ENCODE data around the gene PAAF1.
"Not testable (repeated sequence)": the region's sequence is repeated elsewhere in the genome, so short reads cannot be mapped to it uniquely, and the experiment has no call there.

PAAF1 gene

DNA sequence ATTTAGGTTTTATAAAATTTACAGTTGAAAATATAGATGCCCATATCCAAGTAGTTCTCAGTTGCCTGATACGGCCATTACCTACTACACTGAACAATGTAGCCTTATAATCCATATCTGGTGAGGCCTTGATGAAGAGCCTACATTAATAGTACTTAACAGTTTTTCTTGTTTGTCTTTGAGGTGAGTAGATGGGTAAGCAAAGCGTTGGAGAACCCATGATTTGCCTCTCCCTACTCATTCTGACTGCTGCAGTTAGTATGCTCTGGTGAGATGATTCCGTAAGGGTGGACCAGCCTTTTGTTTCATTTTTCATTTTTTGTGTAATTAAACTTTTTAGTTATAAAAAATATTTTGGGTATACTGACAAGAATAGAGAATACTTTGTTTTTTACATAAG is 11.4 kb downstream of the PAAF1 start:
- DNase-seq: no peak

GRCh38 chr11:73889019-73889418 is 12.2 kb downstream of the PAAF1 start:
- no peak for DNase-seq

DNA sequence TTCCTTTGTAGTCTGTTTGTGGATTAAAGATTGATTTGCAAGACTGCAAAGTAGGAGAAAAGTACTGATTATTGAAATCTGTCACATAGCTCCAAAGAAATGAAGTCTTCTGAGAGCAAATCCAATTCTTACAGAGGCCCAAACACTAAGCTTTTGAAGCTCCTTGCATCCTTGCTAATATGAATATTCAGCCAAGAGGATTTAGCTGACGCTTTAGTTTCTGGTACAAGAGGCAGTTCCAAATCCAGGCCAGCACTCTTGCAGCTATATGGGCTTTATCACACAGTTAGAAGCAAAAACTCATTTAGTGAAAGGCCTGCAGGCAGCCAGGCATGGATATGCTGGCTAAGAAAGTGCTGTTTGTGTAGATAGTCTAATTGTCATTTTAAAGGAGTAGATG is 12.7 kb downstream of the PAAF1 start:
- no peak for DNase-seq

DNA sequence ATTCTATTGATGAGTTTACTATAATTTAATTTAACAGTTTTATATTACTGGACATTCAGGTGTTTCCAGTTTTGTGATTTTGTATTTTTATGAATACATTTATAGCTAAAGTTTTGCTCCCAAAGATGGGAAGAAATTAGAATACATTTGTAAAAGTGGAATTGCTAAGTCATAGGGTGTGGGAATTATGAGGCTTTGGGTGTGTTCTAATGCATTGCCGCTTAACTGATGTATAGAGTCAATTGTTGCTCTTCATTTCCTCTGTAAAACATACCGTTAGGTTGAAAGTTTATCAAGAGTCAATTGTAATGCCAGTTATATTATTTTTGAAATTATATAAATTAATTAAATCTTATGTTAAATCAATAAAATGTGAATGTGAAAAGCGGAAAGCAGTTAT is 16.2 kb downstream of the PAAF1 start:
- no peak for DNase-seq

GRCh38 chr11:73894725-73895335 is 18.0 kb downstream of the PAAF1 start:
- no peak for DNase-seq

DNA sequence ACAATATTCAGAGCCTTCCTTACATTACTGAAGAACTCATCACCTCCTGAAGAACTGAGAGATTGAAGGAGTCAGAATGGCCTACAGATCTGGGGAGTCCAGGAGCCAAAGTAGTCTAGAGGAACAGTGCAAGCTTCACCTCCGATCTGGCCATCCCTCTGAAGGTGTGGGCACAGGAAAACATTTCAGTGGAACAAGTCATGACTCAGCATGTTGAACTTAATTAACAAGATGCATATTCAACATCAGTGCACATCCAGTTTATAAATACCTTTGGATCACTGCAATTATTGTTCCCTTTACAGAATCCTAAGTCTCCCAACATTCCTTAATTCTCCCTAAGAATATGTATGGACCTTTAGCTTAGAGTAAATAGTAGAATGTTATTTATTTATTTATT is 25.5 kb downstream of the PAAF1 start:
- no peak for DNase-seq

DNA sequence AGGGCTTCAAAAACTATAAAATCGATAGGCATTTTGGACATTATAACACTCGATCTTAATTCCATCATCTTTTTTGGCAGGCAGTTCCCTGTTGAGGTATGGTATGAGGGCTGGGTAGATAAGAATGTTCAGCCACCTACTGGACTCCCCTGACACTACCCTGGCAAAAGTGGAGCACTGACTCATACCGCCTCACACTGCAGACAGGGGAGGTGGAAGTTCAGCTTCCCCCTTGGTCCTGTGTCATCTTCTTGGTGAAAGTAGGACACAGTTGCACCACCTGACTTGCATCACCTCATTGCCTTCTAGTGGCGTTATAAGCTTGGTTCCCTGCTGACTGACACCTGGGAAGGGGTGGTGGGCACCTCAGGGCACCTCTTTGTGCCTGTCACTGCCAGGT is 30.4 kb downstream of the PAAF1 start:
- DNase-seq: no peak

- DNase-seq: no peak
These were observed 35.2 kb downstream of the PAAF1 start for GRCh38 chr11:73912026-73912425.

DNA sequence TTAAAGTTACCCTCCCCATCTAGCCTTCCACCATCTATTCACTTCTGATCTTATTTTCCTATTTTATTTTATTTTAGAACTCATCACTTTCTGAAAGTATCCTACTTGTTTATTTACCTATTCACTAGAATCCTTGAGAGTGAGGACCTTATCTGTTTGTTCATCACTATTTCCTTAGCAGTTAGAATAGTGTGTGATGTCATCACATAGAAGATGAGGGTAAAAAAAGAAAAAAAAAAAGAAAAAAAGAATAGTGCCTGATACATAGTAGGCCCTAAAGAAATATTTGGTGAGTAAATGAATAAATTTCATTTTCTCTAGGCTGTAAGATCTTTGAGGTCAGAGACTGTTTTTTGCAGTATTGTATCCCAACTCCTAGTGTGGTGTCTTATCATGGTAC is 36.7 kb downstream of the PAAF1 start:
- no peak for DNase-seq

DNA sequence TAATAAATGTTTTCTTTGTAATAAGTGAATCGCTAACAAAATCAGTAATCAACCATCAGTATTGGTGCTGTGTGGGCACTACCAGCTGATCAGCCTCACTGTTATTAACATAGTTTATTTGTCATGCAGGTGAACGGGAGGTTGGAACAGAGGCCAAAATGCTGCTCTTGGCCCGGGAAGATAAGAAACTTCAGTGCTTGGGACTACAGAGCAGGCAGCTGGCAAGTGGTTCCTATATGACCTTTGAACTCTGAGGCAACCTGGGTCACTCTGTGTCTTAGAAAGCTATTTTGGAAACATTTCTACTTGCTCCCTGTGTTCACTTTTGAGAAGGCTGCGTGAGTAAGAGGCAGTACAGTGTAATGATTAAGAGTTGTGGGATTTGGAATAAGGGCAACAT is 37.5 kb downstream of the PAAF1 start:
- no peak for DNase-seq

GRCh38 chr11:73916435-73916834 is 39.6 kb downstream of the PAAF1 start:
- DNase-seq: no peak

DNA sequence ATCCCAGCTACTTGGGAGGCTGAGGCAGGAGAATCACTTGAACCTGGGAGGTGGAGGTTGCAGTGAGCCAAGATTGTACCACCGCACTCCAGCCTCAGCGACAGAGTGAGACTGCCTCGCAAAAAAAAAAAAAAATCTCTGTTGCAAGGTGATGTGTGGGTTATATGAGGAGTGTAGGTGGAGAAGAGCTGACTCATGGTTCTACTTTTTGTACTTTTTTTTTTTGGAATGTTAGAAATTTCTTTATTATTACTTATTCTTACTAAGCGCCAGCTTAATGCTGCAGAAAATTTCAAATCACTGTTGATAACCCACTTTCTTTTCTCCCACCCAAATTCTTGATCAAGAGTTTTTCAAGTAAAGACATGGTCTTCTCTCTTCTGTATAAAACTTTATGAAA is 44.4 kb downstream of the PAAF1 start:
- no peak for DNase-seq

DNA sequence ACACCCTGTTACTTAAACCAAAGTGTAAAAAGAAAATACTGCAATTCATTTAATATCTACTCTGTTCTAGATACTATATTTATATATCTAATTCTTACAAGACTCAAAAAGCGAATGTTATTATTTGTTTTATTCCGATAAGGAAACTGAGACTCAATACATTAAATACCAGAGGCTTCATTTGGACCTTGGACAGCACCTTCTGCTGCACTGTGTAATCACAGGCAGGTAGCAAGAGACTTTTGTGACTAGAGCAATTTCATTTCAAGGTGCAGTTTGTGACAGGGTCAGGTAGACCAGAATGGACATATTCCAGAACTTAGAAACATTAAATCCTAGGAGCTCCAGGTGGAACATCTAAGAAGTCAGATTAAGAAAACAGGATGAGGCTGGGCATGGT is 52.6 kb downstream of the PAAF1 start:
- no peak for DNase-seq

- no peak for DNase-seq
These were observed 54.3 kb downstream of the PAAF1 start for GRCh38 chr11:73931039-73931645.

DNA sequence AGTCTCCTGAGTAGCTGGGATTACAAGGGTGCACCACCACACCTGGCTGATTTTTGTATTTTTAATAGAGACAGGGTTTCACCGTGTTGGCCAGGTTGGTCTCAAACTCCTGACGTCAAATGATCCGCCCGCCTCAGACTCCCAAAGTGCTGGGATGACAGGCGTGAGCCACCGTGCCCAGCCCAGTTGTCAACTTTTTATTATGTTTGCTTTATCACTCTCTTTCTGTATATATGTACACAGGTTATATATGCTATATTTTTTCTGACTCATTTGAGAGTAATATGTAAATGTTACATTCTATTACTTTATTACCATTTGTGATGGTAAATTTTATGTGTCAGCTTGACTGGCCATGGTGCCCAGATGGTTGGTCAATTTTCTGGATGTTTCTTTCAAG is 55.2 kb downstream of the PAAF1 start:
- DNase-seq: no peak

DNA sequence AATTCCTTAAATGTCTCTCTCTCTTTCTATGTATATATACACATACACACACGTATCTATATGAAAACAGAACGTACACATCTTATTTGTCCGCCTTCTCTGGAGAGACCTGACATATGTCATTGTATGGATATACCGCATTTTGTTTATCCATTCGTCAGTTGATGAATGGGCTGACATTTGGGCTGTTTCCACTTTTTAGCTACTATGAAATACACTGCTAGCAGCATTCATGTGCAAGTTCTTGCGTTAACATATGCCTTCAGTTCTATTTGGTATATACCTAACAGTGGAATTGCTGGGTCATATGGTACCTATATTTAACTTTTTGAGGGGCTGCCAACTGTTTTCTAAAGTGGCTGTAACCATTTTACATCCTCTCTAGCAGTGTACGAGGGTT is 56.0 kb downstream of the PAAF1 start:
- no peak for DNase-seq

DNA sequence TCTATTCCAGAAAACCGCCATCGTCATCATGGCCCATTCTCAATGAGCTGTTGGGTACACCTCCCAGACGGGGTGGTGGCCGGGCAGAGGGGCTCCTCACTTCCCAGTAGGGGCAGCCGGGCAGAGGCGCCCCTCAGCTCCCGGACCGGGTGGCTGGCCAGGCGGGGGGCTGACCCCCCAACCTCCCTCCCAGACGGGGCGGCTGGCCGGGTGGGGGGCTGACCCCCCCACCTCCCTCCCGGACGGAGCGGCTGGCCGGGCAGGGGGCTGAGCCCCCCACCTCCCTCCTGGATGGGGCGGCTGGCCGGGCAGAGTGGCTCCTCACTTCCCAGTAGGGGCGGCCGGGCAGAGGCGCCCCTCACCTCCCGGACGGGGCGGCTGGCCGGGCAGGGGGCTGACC is 59.2 kb downstream of the PAAF1 start:
- DNase-seq: not testable (repeated sequence)

GRCh38 chr11:73939096-73939495 is 62.3 kb downstream of the PAAF1 start:
- no peak for DNase-seq

DNA sequence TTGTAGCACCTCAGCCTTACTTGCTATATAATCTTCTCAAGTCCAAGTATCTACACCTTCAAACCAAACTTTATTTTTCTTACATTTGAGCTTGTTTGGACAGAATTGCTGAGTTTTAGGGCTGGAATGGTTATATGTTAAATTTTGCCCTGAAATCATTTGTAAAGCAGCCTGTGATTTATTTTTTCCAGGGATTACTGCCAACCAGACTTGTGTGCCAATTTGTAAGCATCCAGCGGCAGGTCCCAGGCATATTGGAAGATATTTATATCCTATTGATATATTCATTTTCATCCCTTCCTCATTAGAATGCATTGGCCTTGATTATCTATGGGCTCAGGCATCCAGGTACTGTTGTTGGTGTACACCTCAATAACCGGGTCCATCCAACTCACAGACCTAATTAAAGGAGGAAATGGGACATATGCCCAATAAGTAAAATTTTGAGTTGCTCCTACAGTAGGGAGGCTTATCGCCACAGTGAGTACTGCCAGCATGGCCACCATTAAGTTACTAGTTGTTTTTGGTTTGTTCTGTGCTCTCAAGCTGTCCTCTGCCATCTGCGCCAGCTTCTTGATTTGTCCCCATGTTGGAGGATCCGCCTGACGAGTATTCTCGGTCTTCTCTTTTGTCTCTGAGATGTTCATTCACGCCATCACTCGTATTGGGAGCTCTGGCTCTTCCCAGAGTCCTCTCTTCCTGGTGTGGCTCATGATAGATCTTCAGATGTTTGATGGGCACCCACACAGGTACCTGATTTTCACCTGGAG is 64.2 kb downstream of the PAAF1 start:
- DNase-seq: no peak

DNA sequence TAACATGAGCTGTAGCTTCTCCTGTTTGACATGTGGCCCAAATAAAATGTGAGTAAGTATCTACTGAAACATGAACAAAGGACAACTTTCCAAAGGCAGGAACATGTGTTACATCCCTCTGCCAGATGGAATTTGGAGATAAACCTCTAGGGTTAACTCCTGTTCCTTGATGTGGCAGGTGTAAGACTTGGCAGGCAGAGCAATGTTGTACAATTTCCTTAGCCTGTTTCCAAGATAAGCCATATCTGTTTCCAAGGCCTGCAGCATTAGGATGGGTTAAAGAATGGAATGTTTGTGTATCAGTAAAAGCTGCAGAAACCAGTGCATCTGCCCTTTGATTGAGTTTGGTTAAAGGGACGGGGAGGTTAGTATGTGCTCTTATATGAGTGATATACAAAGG is 65.2 kb downstream of the PAAF1 start:
- no peak for DNase-seq

DNA sequence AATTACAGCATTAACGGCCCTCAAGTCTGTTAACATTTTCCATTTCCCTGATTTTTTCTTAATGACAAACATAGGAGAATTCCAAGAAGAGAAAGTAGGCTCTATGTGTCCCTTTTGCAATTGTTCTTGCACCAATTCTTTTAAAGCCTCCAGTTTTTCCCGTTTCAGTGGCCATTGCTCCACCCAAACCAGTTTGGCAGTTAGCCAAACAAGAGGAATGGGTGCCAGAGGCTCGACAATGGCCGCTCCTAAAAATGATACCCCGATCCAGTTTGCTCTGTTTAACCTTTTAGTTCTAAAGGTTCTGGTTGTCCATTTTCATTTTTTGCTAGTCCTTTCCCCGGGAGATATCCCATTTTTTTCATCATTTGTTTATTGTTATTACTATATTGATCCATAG is 67.3 kb downstream of the PAAF1 start:
- DNase-seq: no peak

GRCh38 chr11:73944901-73945300 is 68.1 kb downstream of the PAAF1 start:
- DNase-seq: no peak

DNA sequence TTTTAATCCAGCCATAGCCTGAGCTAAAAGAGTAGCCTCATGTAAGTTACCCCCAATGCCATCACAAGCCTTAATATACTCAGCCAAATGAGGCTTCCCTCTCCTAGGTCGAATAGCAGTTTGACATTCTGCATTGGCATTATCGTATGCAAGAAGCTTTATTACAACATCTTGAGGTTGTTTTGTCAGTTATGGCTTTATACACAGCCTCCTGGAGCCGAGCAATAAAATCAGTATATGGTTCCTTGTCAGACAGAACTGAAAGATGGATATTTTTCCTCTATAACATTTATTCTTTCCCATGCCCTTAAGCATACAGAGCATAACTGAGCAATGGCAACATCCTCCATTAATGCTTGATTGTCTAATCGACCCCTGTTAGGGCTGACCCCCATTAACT is 68.6 kb downstream of the PAAF1 start:
- no peak for DNase-seq

DNA sequence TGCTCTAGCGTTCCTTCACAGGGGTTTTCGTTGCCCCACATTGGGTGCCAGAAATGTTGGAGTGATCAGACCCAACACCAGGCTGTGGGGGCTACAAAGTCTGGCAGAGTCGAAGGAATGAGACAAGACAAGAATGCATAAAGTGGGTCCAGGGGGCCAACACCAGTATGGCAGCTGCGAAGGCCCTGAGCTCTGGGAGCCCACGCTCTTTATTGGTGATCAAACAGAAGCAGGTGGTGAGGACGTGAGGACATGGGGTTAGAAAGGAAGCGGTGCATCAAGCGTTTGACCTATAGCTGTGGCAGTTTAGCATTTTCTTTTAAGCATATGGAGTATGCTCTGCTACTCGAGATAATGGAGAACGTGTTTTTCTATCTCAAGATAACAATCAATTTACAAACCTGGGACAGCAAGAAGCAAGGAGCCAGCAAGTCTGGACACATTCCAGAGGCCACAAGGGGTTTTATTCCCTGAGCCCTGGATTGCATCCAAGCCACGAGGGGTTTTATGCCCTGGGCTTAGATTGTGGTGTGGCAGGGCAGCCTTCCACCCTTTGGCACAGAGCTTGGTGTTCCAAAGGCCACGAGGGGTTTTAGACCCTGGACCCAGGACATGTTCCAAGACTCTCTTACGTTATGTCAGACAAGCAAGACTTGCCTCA is 70.1 kb downstream of the PAAF1 start:
- DNase-seq: no peak
